Duodenal mucosa (tissue), 2 donors: ENCODE results near the gene TSKS.
A peak's percentile ranks its signal among the peaks of the same experiment; 100 is the strongest.

Source experiments
- H3K27ac ChIP-seq: one replicate; pipeline ENCODE4 v1.7.0; 2013; ENCODE audit warnings: low read depth, low read length
- H3K27me3 ChIP-seq, 2 donors: one replicate each; pipeline ENCODE4 v1.7.0; 2013; ENCODE audit warnings: low read length in 2 of 2, control low read depth in 1 of 2; ENCODE audit not compliant: insufficient read depth in 2 of 2, control insufficient read depth in 1 of 2
- H3K36me3 ChIP-seq, 2 donors: one replicate each; pipeline ENCODE4 v1.7.0; 2013; ENCODE audit warnings: low read length in 2 of 2, control low read depth in 1 of 2; ENCODE audit not compliant: insufficient read depth in 2 of 2, control insufficient read depth in 1 of 2
- H3K4me1 ChIP-seq, 2 donors: one replicate each; pipeline ENCODE4 v1.7.0; 2013; ENCODE audit warnings: low read length in 2 of 2, control low read depth in 1 of 2; ENCODE audit not compliant: insufficient read depth in 2 of 2, control insufficient read depth in 1 of 2
- H3K4me3 ChIP-seq, 2 donors: one replicate each; pipeline ENCODE4 v1.7.0; 2013; ENCODE audit warnings: low read length in 2 of 2, low read depth in 1 of 2
- H3K9ac ChIP-seq, 2 donors: one replicate each; pipeline ENCODE4 v1.7.0; 2013; ENCODE audit warnings: low read length in 2 of 2, low read depth in 1 of 2
- H3K9me3 ChIP-seq, 2 donors: one replicate each; pipeline ENCODE4 v1.7.0; 2013; ENCODE audit warnings: low read length in 2 of 2, control low read depth in 1 of 2; ENCODE audit not compliant: control insufficient read depth in 1 of 2

Gene TSKS, protein sequence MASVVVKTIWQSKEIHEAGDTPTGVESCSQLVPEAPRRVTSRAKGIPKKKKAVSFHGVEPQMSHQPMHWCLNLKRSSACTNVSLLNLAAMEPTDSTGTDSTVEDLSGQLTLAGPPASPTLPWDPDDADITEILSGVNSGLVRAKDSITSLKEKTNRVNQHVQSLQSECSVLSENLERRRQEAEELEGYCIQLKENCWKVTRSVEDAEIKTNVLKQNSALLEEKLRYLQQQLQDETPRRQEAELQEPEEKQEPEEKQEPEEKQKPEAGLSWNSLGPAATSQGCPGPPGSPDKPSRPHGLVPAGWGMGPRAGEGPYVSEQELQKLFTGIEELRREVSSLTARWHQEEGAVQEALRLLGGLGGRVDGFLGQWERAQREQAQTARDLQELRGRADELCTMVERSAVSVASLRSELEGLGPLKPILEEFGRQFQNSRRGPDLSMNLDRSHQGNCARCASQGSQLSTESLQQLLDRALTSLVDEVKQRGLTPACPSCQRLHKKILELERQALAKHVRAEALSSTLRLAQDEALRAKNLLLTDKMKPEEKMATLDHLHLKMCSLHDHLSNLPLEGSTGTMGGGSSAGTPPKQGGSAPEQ

DNA sequence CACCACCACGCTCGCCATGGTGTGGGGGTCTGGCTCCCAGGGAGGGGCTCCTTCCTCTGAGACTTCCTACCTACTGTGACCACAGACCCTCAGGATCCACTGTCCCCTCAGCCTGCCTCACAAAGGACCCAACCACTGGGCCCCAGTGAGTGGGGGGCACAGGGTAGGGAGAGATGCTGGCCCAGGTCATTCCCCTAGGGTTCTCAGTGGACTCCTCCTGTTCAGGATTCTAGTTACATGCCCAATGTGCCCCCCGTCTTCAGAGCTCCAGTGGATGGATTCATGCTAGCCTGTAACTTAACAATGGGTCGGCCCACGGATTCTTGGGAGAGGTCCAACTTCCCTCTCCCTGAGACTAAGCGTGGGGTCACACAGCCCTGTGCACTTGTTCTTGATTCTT is at the start of gene TSKS:
Gene TSKS (minus strand): TSS at position 77 of the 400 bp plus-strand sequence. CDS start 59 bp downstream, at position 18.
- peaks cover 0 to 1% of the 10 kb centered on the region in 2 donors for H3K36me3 ChIP-seq
- peaks cover 13 to 16% of the 10 kb centered on the region in 2 donors for H3K4me1 ChIP-seq
- H3K27ac ChIP-seq: no peak within 1 kb of the TSS
- H3K27me3 ChIP-seq: no peaks in the 10 kb centered on the region
- H3K9ac ChIP-seq: no peak within 1 kb of the TSS
- no peak within 1 kb of the TSS for H3K4me3 ChIP-seq
- no peaks in the 10 kb centered on the region for H3K9me3 ChIP-seq

DNA sequence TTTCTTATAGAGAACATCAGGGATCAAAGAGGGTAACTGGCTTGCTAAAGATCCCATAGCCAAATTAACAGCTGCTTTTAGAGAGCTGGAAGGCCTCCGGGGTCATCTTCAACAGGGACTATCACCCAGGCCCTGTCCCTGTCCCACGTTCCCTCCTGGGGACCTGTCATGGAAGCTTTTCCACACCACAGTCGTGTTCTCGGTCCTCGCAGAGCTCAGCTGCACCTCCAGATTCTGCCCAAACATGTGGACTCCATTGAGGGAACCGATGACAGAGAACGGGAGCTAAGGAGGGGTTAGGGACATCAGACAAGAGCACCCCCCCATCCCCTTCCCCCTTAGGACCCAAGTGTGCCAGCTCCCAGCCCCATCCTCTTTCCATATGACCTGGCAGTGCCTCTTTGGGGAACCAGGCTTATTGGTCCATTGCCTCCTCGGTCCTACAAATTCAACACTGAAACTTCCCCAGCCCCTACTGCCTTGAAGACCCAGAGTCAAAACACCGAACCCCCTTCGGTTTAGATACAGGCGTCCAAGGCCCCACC is 49.4 kb upstream of the TSKS start:
- Histone ChIP-seq H3K4me3 (peak overlapping the region; percentile 91 to 100), H3K9ac (peak overlapping the region; percentile 79 to 87), H3K4me1 (peaks cover 13 to 17% of the 10 kb centered on the region in 2 donors), H3K27ac (peak overlapping the region; percentile 94), H3K27me3 (no peaks in the 10 kb centered on the region), H3K9me3 (no peaks in the 10 kb centered on the region), H3K36me3 (no peaks in the 10 kb centered on the region)

DNA sequence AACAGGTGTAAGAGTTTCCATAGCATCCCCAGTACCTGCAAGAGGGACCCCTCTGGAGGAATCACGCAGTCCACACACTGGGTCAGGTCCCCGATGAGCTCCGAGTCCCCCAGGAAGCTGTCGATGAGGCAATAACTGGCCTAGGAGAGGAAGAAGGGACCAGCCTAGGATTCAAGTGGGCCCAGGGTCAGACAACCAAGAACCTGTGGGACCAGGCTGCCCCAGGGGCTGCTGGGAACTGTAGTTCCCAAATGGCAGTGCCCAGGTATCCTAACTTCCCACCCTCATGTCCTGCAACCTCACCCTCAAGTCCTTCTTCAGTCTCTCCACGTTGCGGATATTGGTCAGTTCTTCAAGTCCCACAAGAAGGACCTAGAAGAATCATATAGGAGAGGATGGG is 48.2 kb upstream of the TSKS start:
- H3K9me3 ChIP-seq: no peaks in the 10 kb centered on the region
- no peak overlapping the region for H3K9ac ChIP-seq
- no peak overlapping the region for H3K27ac ChIP-seq
- H3K4me3 ChIP-seq: no peak overlapping the region
- H3K27me3 ChIP-seq: no peaks in the 10 kb centered on the region
- peaks cover 13 to 17% of the 10 kb centered on the region in 2 donors for H3K4me1 ChIP-seq
- H3K36me3 ChIP-seq: peaks cover 0 to 3% of the 10 kb centered on the region in 2 donors

DNA sequence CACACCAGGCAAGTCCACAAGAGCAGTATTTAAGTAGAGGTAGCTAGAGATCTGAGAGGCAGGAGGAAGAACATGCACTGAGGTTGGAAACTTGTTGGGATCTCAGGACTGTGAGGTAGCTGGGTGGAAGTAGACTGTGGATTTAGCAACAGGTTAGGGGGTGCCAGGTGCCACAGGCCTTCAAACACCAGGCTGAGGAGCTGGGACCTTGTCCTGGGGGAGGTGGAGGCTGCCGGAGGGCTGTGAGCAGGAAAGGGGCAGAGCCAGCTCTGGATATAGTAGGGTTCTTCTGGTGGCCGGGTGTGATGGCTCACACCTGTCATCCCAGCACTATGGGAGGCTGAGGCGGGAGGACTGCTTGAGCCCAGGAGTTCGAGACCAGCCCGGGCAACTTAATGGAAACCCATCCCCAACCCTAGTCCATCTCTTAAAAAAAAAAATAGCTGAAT is 46.9 kb upstream of the TSKS start:
- Histone ChIP-seq H3K4me1 (peaks cover 13 to 17% of the 10 kb centered on the region in 2 donors), H3K36me3 (peaks cover 0 to 10% of the 10 kb centered on the region in 2 donors), H3K27ac (no peak overlapping the region), H3K9me3 (no peaks in the 10 kb centered on the region), H3K9ac (peak overlapping the region; percentile 45 to 63), H3K4me3 (peak overlapping the region; percentile 61 to 82), H3K27me3 (no peaks in the 10 kb centered on the region)

DNA sequence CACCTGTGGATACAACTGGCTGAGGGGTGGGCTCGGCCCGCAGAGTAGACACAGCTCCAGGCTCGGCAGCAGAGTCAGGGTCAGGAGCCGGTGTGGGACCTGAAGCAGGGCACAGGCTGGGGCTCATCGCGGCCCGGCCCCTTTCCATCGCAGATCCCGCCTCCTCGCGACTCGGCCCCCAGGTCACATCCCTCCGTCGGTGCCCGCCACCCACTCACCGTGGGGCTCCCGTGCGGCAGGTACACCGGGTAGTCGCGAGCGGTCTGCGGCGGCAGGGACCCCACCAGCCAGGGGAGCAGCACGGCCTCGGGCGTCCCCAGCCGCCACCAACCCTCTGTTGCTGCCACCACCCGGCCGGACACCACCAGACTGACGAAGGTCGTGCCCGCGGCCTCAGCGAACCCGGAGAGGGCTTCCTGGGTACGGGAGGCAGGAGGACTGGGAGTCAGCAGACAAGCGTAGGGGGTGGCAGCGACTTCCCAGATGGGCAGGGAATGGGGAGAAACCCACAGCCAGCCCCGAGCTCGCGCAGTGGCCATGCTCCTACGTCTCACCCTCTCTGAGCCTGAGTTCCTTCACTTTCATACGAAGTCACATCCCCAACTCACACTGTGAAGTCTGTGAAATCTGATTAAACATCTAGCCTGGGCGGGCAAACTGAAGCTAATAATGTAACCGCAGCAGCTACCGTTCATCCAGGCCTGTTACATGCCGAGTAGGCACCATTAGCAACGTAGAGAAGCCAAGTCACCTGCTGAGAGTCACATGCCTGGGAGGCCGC is 46.2 kb upstream of the TSKS start:
- H3K27ac ChIP-seq: peak overlapping the region; percentile 61
- H3K9me3 ChIP-seq: no peaks in the 10 kb centered on the region
- peaks cover 13 to 17% of the 10 kb centered on the region in 2 donors for H3K4me1 ChIP-seq
- H3K4me3 ChIP-seq: peak overlapping the region; percentile 61 to 82
- H3K36me3 ChIP-seq: peaks cover 0 to 10% of the 10 kb centered on the region in 2 donors
- peak overlapping the region; percentile 45 to 63 for H3K9ac ChIP-seq
- H3K27me3 ChIP-seq: no peaks in the 10 kb centered on the region

DNA sequence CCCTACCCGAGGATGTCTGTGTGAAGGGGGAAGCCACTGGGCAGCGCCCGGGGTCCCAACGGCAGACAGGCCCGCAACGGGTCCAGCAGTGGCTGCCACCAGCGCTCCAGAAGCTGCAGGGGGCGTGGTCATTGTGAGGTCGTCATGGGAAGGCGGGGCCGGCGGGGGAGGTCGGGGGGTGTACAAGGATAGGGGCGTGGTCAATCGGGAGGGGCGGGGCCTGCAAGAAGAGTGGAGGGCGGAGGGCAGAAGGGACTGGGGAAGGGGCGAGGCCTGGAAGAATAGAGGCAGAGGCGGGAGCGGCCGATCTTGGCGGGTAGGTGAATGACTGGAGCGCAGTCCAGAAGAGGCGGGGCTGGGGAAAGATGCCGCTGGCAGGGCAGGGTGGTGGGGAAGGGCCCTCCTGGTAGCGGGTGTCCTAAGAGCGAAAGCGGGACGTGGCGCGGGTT is 45.6 kb upstream of the TSKS start:
- Histone ChIP-seq H3K9ac (peak overlapping the region; percentile 45 to 63), H3K4me3 (peak overlapping the region; percentile 61 to 82), H3K9me3 (no peaks in the 10 kb centered on the region), H3K27me3 (no peaks in the 10 kb centered on the region), H3K36me3 (peaks cover 0 to 10% of the 10 kb centered on the region in 2 donors), H3K4me1 (peaks cover 13 to 15% of the 10 kb centered on the region in 2 donors), H3K27ac (peak overlapping the region; percentile 61)

DNA sequence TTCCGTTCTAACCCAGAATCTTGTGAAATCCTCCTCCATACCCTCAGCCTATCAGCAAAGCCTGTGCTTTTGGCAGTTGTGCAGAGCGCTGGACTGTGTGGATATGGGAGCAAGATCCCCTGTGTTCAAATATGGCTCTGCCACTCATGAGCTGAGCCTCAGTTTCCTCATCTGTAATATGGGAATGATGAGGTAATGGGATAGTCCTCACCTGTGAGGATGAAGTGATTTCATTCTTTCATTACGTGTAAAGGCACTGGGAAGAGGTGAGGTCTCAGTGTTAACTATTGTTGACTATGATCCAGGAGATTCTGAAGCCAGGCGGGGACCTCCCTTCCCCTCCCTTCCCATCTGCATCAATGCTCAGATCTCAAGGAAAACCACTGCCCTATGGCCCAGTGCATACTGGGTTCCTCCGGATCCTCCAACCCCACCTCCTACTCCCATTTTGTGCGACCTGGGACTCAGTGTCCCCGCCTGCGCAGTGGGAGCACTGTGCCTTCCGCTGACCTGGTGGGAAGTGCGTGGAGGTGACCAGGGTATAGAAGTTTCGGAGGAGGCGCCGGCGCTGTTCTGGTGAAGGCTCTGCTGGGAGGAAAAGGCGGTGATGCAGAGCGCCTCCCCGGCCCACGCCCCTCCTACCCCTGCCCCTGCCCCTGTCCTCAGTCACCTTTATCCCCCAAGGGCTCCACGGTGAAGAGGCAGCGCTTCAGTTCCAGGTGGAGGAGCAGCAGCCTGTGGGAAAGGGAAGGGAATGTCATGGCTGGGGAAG is 45.0 kb upstream of the TSKS start:
- no peak overlapping the region for H3K27ac ChIP-seq
- H3K4me1 ChIP-seq: peaks cover 13 to 14% of the 10 kb centered on the region in 2 donors
- no peaks in the 10 kb centered on the region for H3K27me3 ChIP-seq
- no peaks in the 10 kb centered on the region for H3K9me3 ChIP-seq
- H3K36me3 ChIP-seq: peaks cover 6 to 16% of the 10 kb centered on the region in 2 donors
- peak overlapping the region; percentile 61 to 82 for H3K4me3 ChIP-seq
- no peak overlapping the region for H3K9ac ChIP-seq

DNA sequence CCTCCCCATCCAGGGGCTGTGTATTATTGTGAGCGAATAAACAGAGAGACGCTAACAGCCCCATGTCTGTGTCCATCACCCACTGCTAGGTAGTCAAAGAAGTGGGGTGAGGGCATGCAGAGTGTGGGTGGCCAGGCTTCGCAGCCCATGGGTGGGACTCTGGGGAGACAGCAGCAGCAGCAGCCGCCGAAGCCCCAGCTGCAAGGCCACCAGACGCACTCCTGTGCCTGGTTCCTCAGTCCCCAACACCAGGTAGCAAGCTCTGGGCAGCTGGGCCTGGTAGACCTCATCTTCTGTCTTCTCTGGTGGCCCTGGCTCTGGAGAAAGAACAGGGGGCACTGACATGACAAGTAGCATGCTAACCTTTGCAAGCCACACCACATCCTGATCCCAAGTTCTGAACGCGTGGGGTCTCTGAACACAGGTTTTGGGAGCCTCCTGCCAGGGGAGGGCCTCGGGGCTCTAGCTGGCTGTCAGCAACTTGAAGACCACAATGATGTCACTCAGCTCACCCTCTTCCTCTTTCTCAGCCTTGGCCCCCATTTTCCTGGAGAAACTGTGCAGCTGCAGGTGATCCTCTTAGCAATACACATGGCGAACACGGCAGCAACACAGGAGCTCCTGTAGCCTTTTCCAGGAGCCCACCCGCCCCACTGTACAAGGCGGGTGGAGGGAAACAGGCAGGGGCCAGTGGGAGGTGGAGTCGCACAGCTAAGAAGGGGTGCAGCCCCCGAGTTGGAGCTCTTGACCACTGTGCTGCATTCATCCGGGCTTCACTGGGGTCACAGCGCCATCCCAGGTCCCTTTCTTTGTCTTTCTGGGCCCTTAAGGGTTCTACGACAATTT is 44.2 kb upstream of the TSKS start:
- Histone ChIP-seq H3K9me3 (no peaks in the 10 kb centered on the region), H3K36me3 (peaks cover 11 to 21% of the 10 kb centered on the region in 2 donors), H3K4me3 (no peak overlapping the region), H3K4me1 (peaks cover 8% of the 10 kb centered on the region in 2 donors), H3K9ac (no peak overlapping the region), H3K27me3 (no peaks in the 10 kb centered on the region), H3K27ac (peak overlapping the region; percentile 20)

DNA sequence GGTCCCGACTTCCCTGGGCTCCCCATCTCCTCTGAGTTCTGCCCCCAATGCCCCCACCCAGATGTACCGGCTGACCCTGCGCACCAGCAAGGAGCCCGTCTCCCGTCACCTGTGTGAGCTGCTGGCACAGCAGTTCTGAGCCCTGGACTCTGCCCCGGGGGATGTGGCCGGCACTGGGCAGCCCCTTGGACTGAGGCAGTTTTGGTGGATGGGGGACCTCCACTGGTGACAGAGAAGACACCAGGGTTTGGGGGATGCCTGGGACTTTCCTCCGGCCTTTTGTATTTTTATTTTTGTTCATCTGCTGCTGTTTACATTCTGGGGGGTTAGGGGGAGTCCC is 43.5 kb upstream of the TSKS start:
- no peak overlapping the region for H3K9ac ChIP-seq
- H3K27ac ChIP-seq: no peak overlapping the region
- H3K36me3 ChIP-seq: peaks cover 11 to 24% of the 10 kb centered on the region in 2 donors
- peaks cover 8% of the 10 kb centered on the region in 2 donors for H3K4me1 ChIP-seq
- no peaks in the 10 kb centered on the region for H3K27me3 ChIP-seq
- no peak overlapping the region for H3K4me3 ChIP-seq
- H3K9me3 ChIP-seq: no peaks in the 10 kb centered on the region
